Liver (tissue), 3 donors: Measurements from ENCODE around the gene ABCA1.

Source experiments
- RAD21 ChIP-seq, 2 donors: IDR thresholded peaks; 2 replicates each; pipeline ENCODE4 v1.6.1; 2016; ENCODE audit warnings: antibody characterized with exemption in 2 of 2, mild to moderate bottlenecking in 2 of 2
- TF ChIP-seq, protein P1 (sequence below): fragments of 150-350 bp; IDR thresholded peaks from 2 replicates; pipeline ENCODE4 v1.5.1; 2017; ENCODE audit warnings: improper control_type of control experiment, low read depth, low read length; ENCODE audit not compliant: missing input control
- donor health status: healthy.
- donor health status: healthy.

- TF ChIP-seq, protein P1, sequence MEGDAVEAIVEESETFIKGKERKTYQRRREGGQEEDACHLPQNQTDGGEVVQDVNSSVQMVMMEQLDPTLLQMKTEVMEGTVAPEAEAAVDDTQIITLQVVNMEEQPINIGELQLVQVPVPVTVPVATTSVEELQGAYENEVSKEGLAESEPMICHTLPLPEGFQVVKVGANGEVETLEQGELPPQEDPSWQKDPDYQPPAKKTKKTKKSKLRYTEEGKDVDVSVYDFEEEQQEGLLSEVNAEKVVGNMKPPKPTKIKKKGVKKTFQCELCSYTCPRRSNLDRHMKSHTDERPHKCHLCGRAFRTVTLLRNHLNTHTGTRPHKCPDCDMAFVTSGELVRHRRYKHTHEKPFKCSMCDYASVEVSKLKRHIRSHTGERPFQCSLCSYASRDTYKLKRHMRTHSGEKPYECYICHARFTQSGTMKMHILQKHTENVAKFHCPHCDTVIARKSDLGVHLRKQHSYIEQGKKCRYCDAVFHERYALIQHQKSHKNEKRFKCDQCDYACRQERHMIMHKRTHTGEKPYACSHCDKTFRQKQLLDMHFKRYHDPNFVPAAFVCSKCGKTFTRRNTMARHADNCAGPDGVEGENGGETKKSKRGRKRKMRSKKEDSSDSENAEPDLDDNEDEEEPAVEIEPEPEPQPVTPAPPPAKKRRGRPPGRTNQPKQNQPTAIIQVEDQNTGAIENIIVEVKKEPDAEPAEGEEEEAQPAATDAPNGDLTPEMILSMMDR = no peak
- no peak for TF ChIP-seq RAD21 (IDR thresholded peaks at IDR 0.05)
Observed at GRCh38 chr9:104750185-104750767, 177.7 kb downstream of the ABCA1 start.
